Measurements from ENCODE around the gene SIVA1. TPM values are rescaled to one million over a fixed set of nuclear protein-coding genes. Genes with fewer than 3 reads are reported as not detected.

The SIVA1 gene
- total and polyA plus RNA-seq, 9 of the 15 experiments (the other 6 are each of a cell fraction or from before 2014, with no cell fraction given) = 4.2 to 186 (median 54.2) TPM

- no peak for TF ChIP-seq ETS1 (conservative IDR thresholded peaks at IDR 0.05; ENCODE audit: control insufficient read depth, low read depth, low read length)
- TF ChIP-seq ZNF444 (CRISPR knock-in tag; IDR thresholded peaks at IDR 0.05) = no peak
- no peak for TF ChIP-seq RBM22 (IDR thresholded peaks at IDR 0.05; ENCODE audit: low read depth, low read length, poor library complexity, severe bottlenecking)
- peak; percentile 30; the same call in 1 of the 2 replicates for TF ChIP-seq POLR2AphosphoS5 (IDR thresholded peaks at IDR 0.05; ENCODE audit: control insufficient read depth, insufficient read depth, low read depth, low read length)
- no peak for TF ChIP-seq ARID1B (IDR thresholded peaks at IDR 0.05)
- TF ChIP-seq, protein P1, sequence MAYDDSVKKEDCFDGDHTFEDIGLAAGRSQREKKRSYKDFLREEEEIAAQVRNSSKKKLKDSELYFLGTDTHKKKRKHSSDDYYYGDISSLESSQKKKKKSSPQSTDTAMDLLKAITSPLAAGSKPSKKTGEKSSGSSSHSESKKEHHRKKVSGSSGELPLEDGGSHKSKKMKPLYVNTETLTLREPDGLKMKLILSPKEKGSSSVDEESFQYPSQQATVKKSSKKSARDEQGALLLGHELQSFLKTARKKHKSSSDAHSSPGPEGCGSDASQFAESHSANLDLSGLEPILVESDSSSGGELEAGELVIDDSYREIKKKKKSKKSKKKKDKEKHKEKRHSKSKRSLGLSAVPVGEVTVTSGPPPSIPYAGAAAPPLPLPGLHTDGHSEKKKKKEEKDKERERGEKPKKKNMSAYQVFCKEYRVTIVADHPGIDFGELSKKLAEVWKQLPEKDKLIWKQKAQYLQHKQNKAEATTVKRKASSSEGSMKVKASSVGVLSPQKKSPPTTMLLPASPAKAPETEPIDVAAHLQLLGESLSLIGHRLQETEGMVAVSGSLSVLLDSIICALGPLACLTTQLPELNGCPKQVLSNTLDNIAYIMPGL (CRISPR knock-in tag; IDR thresholded peaks at IDR 0.05) = no peak
- no peak for TF ChIP-seq ZNF668 (CRISPR knock-in tag; IDR thresholded peaks at IDR 0.05)
- no peak for TF ChIP-seq ARNT (IDR thresholded peaks at IDR 0.05)
- TF ChIP-seq ZEB2 (IDR thresholded peaks at IDR 0.05) = no peak
- no peak for TF ChIP-seq ZNF354B (CRISPR knock-in tag; IDR thresholded peaks at IDR 0.05)
- TF ChIP-seq PCBP2 (IDR thresholded peaks at IDR 0.05; ENCODE audit: low read depth, low read length, poor library complexity, severe bottlenecking) = no peak
- TF ChIP-seq, protein P2, sequence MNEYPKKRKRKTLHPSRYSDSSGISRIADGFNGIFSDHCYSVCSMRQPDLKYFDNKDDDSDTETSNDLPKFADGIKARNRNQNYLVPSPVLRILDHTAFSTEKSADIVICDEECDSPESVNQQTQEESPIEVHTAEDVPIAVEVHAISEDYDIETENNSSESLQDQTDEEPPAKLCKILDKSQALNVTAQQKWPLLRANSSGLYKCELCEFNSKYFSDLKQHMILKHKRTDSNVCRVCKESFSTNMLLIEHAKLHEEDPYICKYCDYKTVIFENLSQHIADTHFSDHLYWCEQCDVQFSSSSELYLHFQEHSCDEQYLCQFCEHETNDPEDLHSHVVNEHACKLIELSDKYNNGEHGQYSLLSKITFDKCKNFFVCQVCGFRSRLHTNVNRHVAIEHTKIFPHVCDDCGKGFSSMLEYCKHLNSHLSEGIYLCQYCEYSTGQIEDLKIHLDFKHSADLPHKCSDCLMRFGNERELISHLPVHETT (CRISPR knock-in tag; conservative IDR thresholded peaks at IDR 0.05 in 1 of 2, IDR thresholded peaks at IDR 0.05 in 1 of 2) = peak in 1 of 2 experiments; percentile 72; a peak in 1 of 4 replicates
- no peak for TF ChIP-seq ZNF449 (CRISPR knock-in tag; IDR thresholded peaks at IDR 0.05)
- TF ChIP-seq KDM5B (IDR thresholded peaks at IDR 0.05; ENCODE audit: insufficient replicate concordance, low read depth, low read length) = peak; percentile 78
- TF ChIP-seq, protein P3, sequence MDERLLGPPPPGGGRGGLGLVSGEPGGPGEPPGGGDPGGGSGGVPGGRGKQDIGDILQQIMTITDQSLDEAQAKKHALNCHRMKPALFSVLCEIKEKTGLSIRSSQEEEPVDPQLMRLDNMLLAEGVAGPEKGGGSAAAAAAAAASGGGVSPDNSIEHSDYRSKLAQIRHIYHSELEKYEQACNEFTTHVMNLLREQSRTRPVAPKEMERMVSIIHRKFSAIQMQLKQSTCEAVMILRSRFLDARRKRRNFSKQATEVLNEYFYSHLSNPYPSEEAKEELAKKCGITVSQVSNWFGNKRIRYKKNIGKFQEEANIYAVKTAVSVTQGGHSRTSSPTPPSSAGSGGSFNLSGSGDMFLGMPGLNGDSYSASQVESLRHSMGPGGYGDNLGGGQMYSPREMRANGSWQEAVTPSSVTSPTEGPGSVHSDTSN (CRISPR knock-in tag; IDR thresholded peaks at IDR 0.05; ENCODE audit: low read depth) = no peak
- TF ChIP-seq, protein P3 (tag; conservative IDR thresholded peaks at IDR 0.05; ENCODE audit: low read depth) = no peak
- TF ChIP-seq HDAC3 (IDR thresholded peaks at IDR 0.05; ENCODE audit: borderline replicate concordance, partially characterized antibody) = no peak
These were observed 43.1 kb downstream of the SIVA1 start (continued) for GRCh38 chr14:104795781-104796686.

Measured in K562 (cell line).